ENCODE measurements around the gene VPS54.

The VPS54 gene, protein sequence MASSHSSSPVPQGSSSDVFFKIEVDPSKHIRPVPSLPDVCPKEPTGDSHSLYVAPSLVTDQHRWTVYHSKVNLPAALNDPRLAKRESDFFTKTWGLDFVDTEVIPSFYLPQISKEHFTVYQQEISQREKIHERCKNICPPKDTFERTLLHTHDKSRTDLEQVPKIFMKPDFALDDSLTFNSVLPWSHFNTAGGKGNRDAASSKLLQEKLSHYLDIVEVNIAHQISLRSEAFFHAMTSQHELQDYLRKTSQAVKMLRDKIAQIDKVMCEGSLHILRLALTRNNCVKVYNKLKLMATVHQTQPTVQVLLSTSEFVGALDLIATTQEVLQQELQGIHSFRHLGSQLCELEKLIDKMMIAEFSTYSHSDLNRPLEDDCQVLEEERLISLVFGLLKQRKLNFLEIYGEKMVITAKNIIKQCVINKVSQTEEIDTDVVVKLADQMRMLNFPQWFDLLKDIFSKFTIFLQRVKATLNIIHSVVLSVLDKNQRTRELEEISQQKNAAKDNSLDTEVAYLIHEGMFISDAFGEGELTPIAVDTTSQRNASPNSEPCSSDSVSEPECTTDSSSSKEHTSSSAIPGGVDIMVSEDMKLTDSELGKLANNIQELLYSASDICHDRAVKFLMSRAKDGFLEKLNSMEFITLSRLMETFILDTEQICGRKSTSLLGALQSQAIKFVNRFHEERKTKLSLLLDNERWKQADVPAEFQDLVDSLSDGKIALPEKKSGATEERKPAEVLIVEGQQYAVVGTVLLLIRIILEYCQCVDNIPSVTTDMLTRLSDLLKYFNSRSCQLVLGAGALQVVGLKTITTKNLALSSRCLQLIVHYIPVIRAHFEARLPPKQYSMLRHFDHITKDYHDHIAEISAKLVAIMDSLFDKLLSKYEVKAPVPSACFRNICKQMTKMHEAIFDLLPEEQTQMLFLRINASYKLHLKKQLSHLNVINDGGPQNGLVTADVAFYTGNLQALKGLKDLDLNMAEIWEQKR

GRCh38 chr2:64019083-64019974, at the start of gene VPS54:
Gene VPS54, minus strand, starts transcription at chr2:64019428. Its CDS starts 35,429 bp downstream, at chr2:63983999.
- DNase-seq = peak; percentile 76

DNA sequence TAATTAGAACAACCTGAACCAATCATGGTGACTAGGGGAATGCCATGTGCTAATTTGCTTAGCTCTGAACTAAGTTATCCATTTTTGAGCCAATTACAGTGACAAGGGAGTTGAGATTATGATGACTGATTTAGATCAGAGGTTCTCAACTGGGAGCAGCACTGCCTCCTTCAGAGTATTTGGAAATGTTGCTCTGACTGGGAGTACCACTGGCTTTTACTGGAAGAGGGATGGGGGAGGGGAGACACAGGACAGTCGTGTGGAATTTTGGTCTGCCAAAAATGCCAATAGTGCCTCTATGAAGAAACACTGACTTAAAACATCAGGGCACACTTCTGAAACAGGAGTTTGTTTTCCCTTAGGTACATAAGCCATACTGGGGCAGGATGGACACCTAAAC, 48.1 kb upstream of the VPS54 start:
- DNase-seq = no peak

GRCh38 chr2:64065516-64065915, 46.3 kb upstream of the VPS54 start:
- DNase-seq = no peak

DNA sequence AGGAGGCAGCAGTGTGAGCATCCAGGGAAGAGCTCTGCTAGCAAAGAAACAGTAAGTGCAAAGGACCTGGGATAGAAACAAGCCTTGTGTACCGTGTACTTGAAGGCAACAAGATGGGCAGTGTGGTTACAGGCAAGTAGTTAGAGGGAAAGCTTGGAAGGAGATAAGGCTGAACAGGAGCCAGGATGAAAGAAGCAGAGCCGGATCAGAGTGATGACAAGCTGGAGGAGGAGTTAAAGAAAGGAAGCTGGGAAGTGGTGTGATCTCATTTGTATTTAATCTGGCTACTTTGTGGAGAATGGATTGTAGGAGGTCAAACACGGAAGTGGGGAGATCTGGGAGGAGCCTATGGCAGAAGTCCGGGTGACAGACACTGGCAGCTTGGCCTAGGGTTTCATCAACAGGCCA, 44.7 kb upstream of the VPS54 start:
- DNase-seq = no peak

GRCh38 chr2:64063454-64063853, 44.2 kb upstream of the VPS54 start:
- DNase-seq = no peak

DNA sequence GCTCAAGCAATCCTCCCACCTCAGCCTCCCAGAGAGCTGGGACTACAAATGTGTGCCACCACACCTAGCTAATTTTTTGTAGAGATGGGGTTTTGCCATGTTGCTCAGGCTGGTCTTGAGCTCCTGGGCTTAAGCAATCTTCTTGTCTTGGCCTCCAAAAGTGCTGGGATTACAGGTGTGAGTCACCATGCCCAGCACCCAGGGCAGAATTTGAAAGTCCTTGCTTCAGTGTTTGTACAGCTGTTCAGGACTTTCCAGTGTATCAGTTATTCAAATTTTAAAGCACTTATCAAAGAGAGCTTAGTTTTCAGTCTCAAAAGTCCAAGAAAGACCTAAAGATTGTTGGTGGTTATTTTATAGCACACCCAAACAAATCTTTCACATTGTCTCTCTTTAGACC, 43.6 kb upstream of the VPS54 start:
- DNase-seq = no peak

GRCh38 chr2:64059270-64059669, 40.0 kb upstream of the VPS54 start:
- no peak for DNase-seq

DNA sequence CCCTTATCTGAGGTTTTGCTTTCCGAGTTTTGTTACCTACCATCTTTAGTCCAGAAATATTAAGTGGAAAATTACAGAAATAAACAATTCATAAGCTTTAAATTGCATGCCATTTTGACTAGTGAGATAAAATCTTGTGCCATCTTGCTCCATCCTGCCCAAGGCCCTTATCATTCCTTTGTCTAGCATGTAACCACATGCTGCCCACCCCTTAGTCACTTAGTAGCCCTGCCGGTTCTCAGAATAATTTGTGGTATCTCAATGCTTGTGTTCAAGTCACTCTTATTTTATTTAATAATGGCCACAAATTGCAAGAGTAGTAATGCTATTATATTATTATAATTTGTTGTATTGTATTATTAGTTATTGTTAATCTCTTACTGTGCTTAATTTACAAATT, 36.8 kb upstream of the VPS54 start:
- DNase-seq = peak; percentile 84

DNA sequence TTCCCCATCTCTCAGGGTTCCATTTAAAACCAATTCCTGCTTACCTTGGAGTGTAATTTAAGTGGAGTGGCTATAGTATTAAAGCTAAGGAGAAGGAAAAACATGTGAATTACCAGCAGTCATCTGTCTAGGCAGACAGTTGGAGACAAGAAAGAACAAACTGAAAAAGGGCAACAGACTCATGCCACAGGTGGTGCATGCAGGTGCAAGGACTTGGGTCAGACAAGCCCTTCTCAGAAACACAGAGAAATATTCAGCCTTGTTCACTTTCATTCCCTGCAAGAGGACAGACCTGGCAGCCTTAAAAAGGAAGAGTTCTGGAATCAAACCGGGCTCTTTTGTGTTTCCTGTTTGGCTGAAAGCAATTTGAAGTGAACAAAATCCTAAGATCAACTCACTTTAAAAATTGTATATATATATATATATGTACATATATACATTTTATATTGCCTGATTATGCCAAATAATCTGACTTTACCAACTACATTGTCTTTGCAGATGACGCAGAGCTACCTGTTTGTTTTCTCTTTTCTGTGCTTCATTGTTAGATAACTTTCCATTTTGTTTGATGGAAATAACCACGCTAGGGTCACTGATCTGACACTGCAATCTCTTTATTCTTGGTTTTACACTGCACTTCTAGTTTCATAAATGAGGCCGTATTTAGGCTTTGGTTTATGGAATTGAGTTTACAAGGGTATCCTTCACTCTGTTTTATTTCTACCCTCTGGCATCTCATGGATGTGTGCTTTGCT, 35.1 kb upstream of the VPS54 start:
- DNase-seq = no peak

DNA sequence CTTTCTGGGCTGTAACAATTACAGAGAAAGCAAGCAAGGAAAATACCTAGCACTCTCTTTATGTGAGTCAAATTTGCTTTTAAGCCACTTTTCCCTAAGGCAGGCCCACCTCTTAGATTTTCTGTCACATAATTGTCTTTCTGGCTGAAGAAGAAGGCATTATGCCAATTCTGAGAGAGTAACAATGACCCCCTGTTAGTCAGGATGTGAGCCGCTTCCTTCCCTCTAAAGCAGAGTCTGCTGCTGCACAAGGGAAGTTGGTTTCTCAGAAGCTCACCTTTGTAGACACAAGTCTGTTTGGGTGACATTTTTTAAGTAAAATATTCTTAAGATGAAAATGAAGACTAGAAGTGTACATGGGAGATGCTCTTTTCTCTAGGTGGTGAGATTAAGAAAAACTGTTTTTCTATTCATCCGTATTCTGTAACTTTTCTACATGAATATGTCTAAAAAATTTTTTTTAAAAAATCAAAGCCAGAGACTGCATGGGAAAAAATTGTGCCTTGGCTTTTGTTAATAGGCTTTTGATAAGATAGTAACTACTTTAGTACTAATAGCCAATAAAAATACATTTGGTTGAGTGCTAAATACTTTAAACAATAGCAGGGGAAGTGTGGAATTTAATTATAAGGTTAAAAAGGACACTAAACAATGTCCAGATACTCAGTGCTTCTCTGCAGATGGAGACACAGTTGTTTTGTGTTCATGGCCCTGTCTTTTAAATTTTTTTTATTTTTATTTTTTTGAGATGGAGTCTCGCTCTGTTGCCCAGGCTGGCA, 33.4 kb upstream of the VPS54 start:
- DNase-seq = peak; percentile 26

DNA sequence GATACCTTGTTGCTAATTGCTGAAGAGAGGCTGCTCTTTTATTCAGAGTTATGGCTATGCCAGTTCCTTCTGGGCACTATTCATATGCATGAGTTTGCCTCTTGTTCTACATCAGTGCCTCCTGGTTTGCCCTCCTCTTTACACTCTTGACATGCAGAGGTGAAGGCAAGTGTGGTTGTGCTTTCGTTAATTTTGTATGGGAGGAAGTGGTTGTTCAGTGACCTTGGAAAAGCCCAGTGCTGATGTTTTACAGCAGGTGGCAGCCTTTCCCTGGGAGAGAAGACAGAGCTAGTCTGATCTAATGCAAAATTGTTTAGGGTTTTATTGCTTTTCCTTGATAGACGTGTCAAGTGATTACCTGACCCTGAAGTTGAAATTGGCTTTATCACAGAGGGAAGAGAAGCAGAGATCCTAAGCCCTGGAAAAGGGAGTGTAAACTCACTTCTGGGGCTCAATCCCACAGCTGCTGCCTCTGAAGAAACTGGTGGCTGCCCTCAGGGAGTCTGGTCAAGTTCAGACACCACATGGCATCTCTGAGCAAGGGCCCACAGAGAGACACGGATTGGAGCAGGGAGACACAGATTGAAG, 30.5 kb upstream of the VPS54 start:
- peak; percentile 90 for DNase-seq

GRCh38 chr2:64045938-64046337, 26.7 kb upstream of the VPS54 start:
- no peak for DNase-seq

GRCh38 chr2:64040161-64040560, 20.9 kb upstream of the VPS54 start:
- no peak for DNase-seq

DNA sequence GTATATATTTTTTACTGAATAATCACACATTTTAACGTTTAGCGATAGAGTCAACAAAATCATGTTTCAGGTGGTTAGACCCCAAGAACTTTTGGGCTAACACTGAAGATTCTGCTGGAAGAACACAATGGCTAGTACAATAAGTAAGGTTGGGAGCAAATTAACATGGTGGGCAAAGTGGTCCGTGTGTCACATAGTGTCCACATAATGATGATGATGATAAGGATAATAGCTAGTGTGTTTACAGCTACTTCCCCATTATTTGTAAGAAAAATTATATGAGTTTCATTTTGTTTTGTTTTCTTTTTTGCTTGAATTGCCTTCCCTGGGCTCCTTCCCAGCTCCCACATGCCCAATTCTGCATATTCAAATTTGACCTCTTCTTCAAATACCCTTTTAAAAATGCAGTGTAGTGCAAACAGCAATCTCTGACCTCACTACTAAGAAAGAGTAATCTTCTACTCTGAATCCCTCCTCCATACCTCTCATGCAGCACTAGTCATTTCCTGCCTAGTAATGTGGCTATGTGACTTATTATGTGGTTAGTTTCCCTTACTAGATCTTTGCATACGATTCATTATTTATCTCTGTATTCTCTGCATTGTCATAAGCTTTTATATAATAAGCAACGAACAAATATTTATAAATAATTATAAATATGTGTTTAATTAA, 16.9 kb upstream of the VPS54 start:
- DNase-seq = peak; percentile 81

DNA sequence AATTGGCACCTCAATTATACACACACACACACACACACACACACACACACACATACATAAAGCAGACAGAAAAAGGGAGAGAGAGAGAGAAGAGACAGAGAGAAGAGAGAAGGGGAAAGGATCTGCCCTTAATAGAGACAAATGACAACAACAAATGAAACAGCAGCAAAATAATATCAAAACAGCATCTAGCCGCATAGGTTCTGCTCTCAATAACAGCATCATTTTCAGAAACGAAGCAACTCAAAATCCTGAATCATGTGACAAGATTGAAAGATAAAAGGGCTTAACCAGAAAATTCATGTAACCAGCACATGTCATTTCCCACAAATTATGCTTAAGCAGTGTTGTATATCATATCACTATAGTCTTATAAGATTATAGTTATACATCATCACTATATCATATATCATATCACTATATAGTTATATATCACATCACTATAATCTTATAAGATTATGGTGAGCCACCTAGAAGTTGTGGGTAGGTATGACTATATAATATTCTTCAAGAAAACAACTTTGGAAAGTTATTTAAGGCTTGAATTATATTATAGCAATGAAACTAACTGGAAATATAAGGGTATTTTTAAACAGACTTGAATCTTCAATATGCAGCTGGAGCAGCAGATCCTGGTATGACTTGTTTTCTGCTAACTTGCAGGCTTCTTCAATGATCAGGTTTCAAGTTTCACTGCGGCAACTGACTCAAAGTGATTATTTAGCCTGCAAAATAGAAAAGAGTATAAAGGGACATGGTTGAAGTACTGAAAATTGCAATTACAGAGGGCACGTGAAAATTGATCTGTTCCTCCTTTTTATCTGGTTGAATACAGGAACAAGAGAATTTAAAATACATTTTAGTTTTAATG, 16.1 kb upstream of the VPS54 start:
- no peak for DNase-seq

- no peak for DNase-seq
Measured at GRCh38 chr2:64029116-64029665, 10.0 kb upstream of the VPS54 start.

GRCh38 chr2:64025741-64026140, 6.5 kb upstream of the VPS54 start:
- peak; percentile 19 for DNase-seq

DNA sequence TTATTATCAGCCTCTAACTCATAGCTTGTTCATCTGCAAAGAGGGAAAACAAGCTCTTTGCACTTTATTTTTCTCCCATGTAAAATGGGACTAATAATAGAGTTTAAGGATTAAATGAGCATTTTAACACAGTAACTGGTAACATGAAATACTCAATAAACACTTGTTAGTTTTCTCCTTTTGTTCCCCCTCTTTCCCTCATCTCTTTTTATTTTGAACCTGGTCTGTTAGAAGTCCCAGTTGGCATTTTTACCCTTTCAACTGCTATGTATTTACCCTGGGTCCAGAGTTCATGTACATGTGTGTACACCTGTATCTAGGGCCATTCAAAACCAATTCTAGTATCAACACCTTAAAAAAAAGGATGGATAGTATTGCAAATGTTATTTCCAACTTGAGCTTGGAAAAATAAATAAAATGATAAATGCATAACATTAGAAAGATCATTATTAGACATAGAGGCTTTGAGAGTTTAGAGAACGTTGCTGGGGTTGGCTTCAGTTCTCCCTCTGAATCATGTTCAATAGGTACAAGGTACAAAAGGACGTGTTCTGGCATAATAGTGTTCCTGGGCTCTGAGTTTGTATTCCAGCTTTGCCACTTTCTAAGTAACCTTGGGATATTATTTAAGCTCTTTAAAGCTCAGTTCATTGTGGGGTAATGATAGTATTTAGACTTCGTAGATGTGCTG, 5.2 kb upstream of the VPS54 start:
- no peak for DNase-seq
